Ovary (tissue), 3 donors: Measurements from ENCODE around the gene TMEM131.

ENCODE experiments used
- EP300 ChIP-seq: sonication (generic); formaldehyde crosslinking; IDR thresholded peaks from one replicate; pipeline ENCODE4 v1.6.1; 2017; ENCODE audit warnings: antibody characterized with exemption
- POLR2A ChIP-seq: fragments of 450-650 bp; IDR thresholded peaks from one replicate; pipeline ENCODE4 v1.6.1; 2017; ENCODE audit warnings: antibody characterized with exemption, mild to moderate bottlenecking, moderate library complexity
- TF ChIP-seq, protein P1 (sequence below), 3 donors: fragments of 450-650 bp in 2 of 3; fragments of 200-600 bp in 1 of 3; IDR thresholded peaks; one replicate each; pipeline versions ENCODE4 v1.5.1 to v1.8.0; 2016 to 2022; ENCODE audit warnings: antibody characterized with exemption in 3 of 3, mild to moderate bottlenecking in 1 of 3
- donor health status: DM: no; HTN: no; CAD: no.

DNA sequence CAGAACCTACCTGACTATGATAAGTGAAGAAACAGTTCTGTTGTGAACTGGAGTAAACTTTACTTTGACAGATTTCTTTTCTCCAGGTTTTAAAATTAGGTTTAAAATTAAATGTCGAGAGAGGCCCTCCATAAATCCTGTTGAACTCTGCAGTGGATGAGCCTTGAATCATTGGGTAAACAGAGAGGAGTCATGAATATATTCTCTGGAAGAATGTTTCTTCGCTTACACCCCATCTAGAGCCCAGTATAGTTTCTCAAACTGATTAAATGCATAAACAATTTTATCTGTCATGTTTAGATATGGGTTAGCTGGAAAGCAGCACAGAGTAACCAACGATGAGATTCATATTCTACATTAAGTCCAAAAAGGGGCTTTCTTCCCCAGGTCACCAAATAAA lies 198.4 kb downstream of the TMEM131 start:
- TF ChIP-seq POLR2A (no peak), EP300 (no peak)
- TF ChIP-seq, protein P1, sequence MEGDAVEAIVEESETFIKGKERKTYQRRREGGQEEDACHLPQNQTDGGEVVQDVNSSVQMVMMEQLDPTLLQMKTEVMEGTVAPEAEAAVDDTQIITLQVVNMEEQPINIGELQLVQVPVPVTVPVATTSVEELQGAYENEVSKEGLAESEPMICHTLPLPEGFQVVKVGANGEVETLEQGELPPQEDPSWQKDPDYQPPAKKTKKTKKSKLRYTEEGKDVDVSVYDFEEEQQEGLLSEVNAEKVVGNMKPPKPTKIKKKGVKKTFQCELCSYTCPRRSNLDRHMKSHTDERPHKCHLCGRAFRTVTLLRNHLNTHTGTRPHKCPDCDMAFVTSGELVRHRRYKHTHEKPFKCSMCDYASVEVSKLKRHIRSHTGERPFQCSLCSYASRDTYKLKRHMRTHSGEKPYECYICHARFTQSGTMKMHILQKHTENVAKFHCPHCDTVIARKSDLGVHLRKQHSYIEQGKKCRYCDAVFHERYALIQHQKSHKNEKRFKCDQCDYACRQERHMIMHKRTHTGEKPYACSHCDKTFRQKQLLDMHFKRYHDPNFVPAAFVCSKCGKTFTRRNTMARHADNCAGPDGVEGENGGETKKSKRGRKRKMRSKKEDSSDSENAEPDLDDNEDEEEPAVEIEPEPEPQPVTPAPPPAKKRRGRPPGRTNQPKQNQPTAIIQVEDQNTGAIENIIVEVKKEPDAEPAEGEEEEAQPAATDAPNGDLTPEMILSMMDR (IDR thresholded peaks at IDR 0.05) = no peak
